SK-N-SH (cell line): ENCODE measurements around the gene MARCHF10.
A peak's percentile ranks its signal among the peaks of the same experiment; 100 is the strongest.

Experiments used
- CTCF ChIP-seq: fragments of 200-600 bp; sonication (generic); IDR thresholded peaks from 2 replicates; pipeline ENCODE4 v1.6.1; 2017; ENCODE audit warnings: antibody characterized with exemption, mild to moderate bottlenecking, moderate library complexity
- EP300 ChIP-seq, 2 experiments: IDR thresholded peaks; 2 replicates each; pipeline versions ENCODE4 v1.4.0 to v1.6.1; 2012; ENCODE audit warnings: borderline replicate concordance in 1 of 2, low read depth in 1 of 2, low read length in 1 of 2
- EZH2phosphoT487 ChIP-seq: fragments of 200-600 bp; sonication (generic); IDR thresholded peaks from 2 replicates; pipeline ENCODE4 v1.6.1; 2017; ENCODE audit warnings: low read depth, mixed run types, mild to moderate bottlenecking, antibody characterized with exemption, moderate library complexity, borderline replicate concordance
- GABPA ChIP-seq: IDR thresholded peaks from 2 replicates; pipeline ENCODE4 v1.4.0; 2012; ENCODE audit warnings: low read depth, mild to moderate bottlenecking
- IRF3 ChIP-seq: fragments of 150-350 bp; IDR thresholded peaks from 2 replicates; pipeline ENCODE4 v1.6.1; 2016; ENCODE audit warnings: mild to moderate bottlenecking, low read depth, low read length
- JUND ChIP-seq: IDR thresholded peaks from 2 replicates; pipeline ENCODE4 v1.4.0; 2012
- MAX ChIP-seq: IDR thresholded peaks from 2 replicates; pipeline ENCODE4 v1.4.0; 2012; ENCODE audit warnings: low read depth
- POLR2AphosphoS5 ChIP-seq: IDR thresholded peaks from 2 replicates; pipeline ENCODE4 v1.6.1; 2012; ENCODE audit warnings: low read depth, low read length
- RFX5 ChIP-seq: IDR thresholded peaks from 2 replicates; pipeline ENCODE4 v1.6.1; 2012; ENCODE audit warnings: mild to moderate bottlenecking, improper control_type of control experiment, low read length
- TAF1 ChIP-seq: IDR thresholded peaks from 2 replicates; pipeline ENCODE4 v1.6.1; 2012; ENCODE audit warnings: low read depth, mild to moderate bottlenecking, low read length, moderate library complexity, borderline replicate concordance
- TEAD4 ChIP-seq: IDR thresholded peaks from 2 replicates; pipeline ENCODE4 v1.4.0; 2012; ENCODE audit warnings: mild to moderate bottlenecking, borderline replicate concordance; ENCODE audit not compliant: insufficient read depth
- YY1 ChIP-seq: IDR thresholded peaks from 2 replicates; pipeline ENCODE4 v1.4.0; 2012; ENCODE audit warnings: low read depth, mild to moderate bottlenecking
- ZBTB33 ChIP-seq: IDR thresholded peaks from 2 replicates; pipeline ENCODE4 v1.4.0; 2012; ENCODE audit warnings: low read depth, borderline replicate concordance

GRCh38 chr17:62757500-62757951 lies 50.6 kb downstream of the MARCHF10 start:
- TF ChIP-seq CTCF (no peak), ZBTB33 (no peak), GABPA (no peak), IRF3 (no peak), EZH2phosphoT487 (no peak), EP300 (IDR thresholded peaks at IDR 0.05; ENCODE audit: borderline replicate concordance in 1 of 2, low read depth in 1 of 2, low read length in 1 of 2) (peak in 1 of 2 experiments; percentile 79; a peak in 2 of 4 replicates), TEAD4 (no peak), MAX (no peak), YY1 (no peak), POLR2AphosphoS5 (no peak), TAF1 (no peak), RFX5 (peak; percentile 60), JUND (no peak)
